Measurements from ENCODE around the gene SGSM1.
"Not testable (repeated sequence)": the region's sequence is repeated elsewhere in the genome, so short reads cannot be mapped to it uniquely, and the experiment has no call there.

The SGSM1 gene

GRCh38 chr22:24807284-24807950, 1.4 kb downstream of the SGSM1 start:
- no peak for DNase-seq

GRCh38 chr22:24809331-24809730, 3.3 kb downstream of the SGSM1 start:
- no peak for DNase-seq

GRCh38 chr22:24810043-24810749, 4.2 kb downstream of the SGSM1 start:
- DNase-seq, result no peak

GRCh38 chr22:24812950-24813775, 7.2 kb downstream of the SGSM1 start:
- no peak for DNase-seq

- DNase-seq, result no peak
Measured at GRCh38 chr22:24813861-24814770, 8.1 kb downstream of the SGSM1 start.

- no peak for DNase-seq
Measured at GRCh38 chr22:24816806-24817205, 10.8 kb downstream of the SGSM1 start.

GRCh38 chr22:24819487-24819886, 13.5 kb downstream of the SGSM1 start:
- no peak for DNase-seq

- no peak for DNase-seq
Measured at GRCh38 chr22:24819911-24820461, 14.0 kb downstream of the SGSM1 start.

GRCh38 chr22:24822471-24822870, 16.5 kb downstream of the SGSM1 start:
- DNase-seq, result no peak

- DNase-seq, result no peak
Measured at GRCh38 chr22:24823787-24824186, 17.8 kb downstream of the SGSM1 start.

GRCh38 chr22:24824250-24824649, 18.2 kb downstream of the SGSM1 start:
- no peak for DNase-seq

- DNase-seq, result no peak
Measured at GRCh38 chr22:24824915-24825314, 18.9 kb downstream of the SGSM1 start.

- DNase-seq, result no peak
Measured at GRCh38 chr22:24826710-24827285, 20.8 kb downstream of the SGSM1 start.

GRCh38 chr22:24827296-24827695, 21.3 kb downstream of the SGSM1 start:
- DNase-seq, result no peak

- DNase-seq, result no peak
Measured at GRCh38 chr22:24830205-24830979, 24.4 kb downstream of the SGSM1 start.

GRCh38 chr22:24831687-24832086, 25.7 kb downstream of the SGSM1 start:
- no peak for DNase-seq

GRCh38 chr22:24833881-24834495, 28.0 kb downstream of the SGSM1 start:
- DNase-seq, result no peak

GRCh38 chr22:24834845-24835570, 29.0 kb downstream of the SGSM1 start:
- no peak for DNase-seq

- no peak for DNase-seq
Measured at GRCh38 chr22:24836282-24836681, 30.3 kb downstream of the SGSM1 start.

GRCh38 chr22:24837517-24837916, 31.5 kb downstream of the SGSM1 start:
- DNase-seq, result not testable (repeated sequence)

Measured in activated T-cell treated with anti-CD3 and anti-CD28 coated beads for 4 hours (primary cell).